DND-41 (cell line): ENCODE results near the gene SS18.

Experiments
- ATAC-seq: fragments of 200-7000 bp; cut with Tn5 transposase; 3 replicates; pipeline ENCODE4 v1.9.1; 2021; ENCODE audit warnings: low read depth; ENCODE audit not compliant: insufficient read depth
- DNase-seq: peaks from one replicate; pipeline ENCODE4 v3.0.0-alpha.2; 2020
- H2AFZ ChIP-seq: 2 replicates; pipeline ENCODE4 v1.6.0; 2012; ENCODE audit warnings: low read depth, low read length
- H3K27ac ChIP-seq: 2 replicates; pipeline ENCODE4 v1.5.1; 2012; ENCODE audit warnings: low read length, inconsistent platforms
- H3K27me3 ChIP-seq: fragments of 200-600 bp; sonication (generic); 2 replicates; pipeline ENCODE4 v1.6.0; 2012; ENCODE audit warnings: low read length, mild to moderate bottlenecking, inconsistent platforms; ENCODE audit not compliant: insufficient read depth, poor library complexity
- H3K36me3 ChIP-seq: 2 replicates; pipeline ENCODE4 v1.5.1; 2012; ENCODE audit warnings: low read length, inconsistent platforms; ENCODE audit not compliant: insufficient read depth
- H3K4me1 ChIP-seq: 2 replicates; pipeline ENCODE4 v1.5.1; 2012; ENCODE audit warnings: mild to moderate bottlenecking, low read length; ENCODE audit not compliant: insufficient read depth
- H3K4me2 ChIP-seq: 2 replicates; pipeline ENCODE4 v1.6.0; 2012; ENCODE audit warnings: mild to moderate bottlenecking, moderate library complexity, low read length, inconsistent platforms; ENCODE audit not compliant: insufficient read depth
- H3K4me3 ChIP-seq, 2 experiments: fragments of 200-600 bp in 1 of 2; shearing (Covaris generic) in 1 of 2; 2 replicates each; pipeline ENCODE4 v1.5.1; 2012 to 2016; ENCODE audit warnings: inconsistent platforms in 2 of 2, low read length in 2 of 2, mild to moderate bottlenecking in 2 of 2, low read depth in 1 of 2, moderate library complexity in 1 of 2
- H3K79me2 ChIP-seq: 2 replicates; pipeline ENCODE4 v1.6.0; 2012; ENCODE audit warnings: low read length, inconsistent platforms; ENCODE audit not compliant: insufficient read depth
- H3K9ac ChIP-seq: 2 replicates; pipeline ENCODE4 v1.6.0; 2012; ENCODE audit warnings: low read depth, mild to moderate bottlenecking, inconsistent platforms, low read length, moderate library complexity
- H3K9me3 ChIP-seq: 2 replicates; pipeline ENCODE4 v1.5.1; 2012; ENCODE audit warnings: low read length, moderate library complexity, mild to moderate bottlenecking, inconsistent platforms; ENCODE audit not compliant: insufficient read depth, severe bottlenecking
- H4K20me1 ChIP-seq: 2 replicates; pipeline ENCODE4 v1.6.0; 2012; ENCODE audit warnings: low read length; ENCODE audit not compliant: insufficient read depth
- EZH2 ChIP-seq: IDR thresholded peaks from 3 replicates; pipeline ENCODE4 v1.6.1; 2012; ENCODE audit warnings: borderline replicate concordance, low read depth, mild to moderate bottlenecking, moderate library complexity, low read length, inconsistent platforms; ENCODE audit not compliant: severe bottlenecking
- TF ChIP-seq, protein P1 (sequence below): IDR thresholded peaks from 2 replicates; pipeline ENCODE4 v1.5.1; 2012; ENCODE audit warnings: borderline replicate concordance, low read length, moderate library complexity, mild to moderate bottlenecking; ENCODE audit not compliant: poor library complexity, severe bottlenecking; ENCODE audit errors: extremely low read depth

Gene SS18

DNA sequence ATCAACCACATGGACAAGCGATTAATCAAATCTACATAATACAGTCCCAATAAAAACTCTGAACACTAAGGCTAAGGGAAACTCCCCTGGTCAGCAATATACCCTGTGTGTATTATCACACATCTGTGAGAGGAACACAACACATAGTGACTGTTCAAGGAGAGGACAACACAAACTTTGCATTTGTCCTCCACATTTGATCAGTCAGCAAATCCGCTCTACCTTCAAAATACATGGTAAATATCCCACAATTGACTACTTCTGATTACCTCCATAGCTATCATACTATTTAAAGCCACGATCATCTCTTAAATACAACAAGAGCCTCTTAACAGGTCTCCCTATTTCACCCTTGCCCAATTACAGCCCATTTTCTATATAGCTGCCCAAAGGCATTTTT is 45.6 kb downstream of the SS18 start:
- no peak for TF ChIP-seq EZH2
- TF ChIP-seq, protein P1, sequence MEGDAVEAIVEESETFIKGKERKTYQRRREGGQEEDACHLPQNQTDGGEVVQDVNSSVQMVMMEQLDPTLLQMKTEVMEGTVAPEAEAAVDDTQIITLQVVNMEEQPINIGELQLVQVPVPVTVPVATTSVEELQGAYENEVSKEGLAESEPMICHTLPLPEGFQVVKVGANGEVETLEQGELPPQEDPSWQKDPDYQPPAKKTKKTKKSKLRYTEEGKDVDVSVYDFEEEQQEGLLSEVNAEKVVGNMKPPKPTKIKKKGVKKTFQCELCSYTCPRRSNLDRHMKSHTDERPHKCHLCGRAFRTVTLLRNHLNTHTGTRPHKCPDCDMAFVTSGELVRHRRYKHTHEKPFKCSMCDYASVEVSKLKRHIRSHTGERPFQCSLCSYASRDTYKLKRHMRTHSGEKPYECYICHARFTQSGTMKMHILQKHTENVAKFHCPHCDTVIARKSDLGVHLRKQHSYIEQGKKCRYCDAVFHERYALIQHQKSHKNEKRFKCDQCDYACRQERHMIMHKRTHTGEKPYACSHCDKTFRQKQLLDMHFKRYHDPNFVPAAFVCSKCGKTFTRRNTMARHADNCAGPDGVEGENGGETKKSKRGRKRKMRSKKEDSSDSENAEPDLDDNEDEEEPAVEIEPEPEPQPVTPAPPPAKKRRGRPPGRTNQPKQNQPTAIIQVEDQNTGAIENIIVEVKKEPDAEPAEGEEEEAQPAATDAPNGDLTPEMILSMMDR: no peak
- no peaks in the 10 kb centered on the region for H3K27me3 ChIP-seq
- no peak overlapping the region for H3K4me3 ChIP-seq
- peaks cover 10% of the 10 kb centered on the region; the same call in 1 of the 2 replicates for H3K79me2 ChIP-seq
- ATAC-seq: no peak
- no peak overlapping the region for H3K4me2 ChIP-seq
- H3K36me3 ChIP-seq: peaks cover 28% of the 10 kb centered on the region
- no peaks in the 10 kb centered on the region for H3K4me1 ChIP-seq
- H3K9me3 ChIP-seq: no peaks in the 10 kb centered on the region
- no peak overlapping the region for H3K27ac ChIP-seq
- H3K9ac ChIP-seq: no peak overlapping the region
- H4K20me1 ChIP-seq: peaks cover 2% of the 10 kb centered on the region; the same call in 1 of the 2 replicates
- no peak overlapping the region for H2AFZ ChIP-seq
- DNase-seq: no peak

DNA sequence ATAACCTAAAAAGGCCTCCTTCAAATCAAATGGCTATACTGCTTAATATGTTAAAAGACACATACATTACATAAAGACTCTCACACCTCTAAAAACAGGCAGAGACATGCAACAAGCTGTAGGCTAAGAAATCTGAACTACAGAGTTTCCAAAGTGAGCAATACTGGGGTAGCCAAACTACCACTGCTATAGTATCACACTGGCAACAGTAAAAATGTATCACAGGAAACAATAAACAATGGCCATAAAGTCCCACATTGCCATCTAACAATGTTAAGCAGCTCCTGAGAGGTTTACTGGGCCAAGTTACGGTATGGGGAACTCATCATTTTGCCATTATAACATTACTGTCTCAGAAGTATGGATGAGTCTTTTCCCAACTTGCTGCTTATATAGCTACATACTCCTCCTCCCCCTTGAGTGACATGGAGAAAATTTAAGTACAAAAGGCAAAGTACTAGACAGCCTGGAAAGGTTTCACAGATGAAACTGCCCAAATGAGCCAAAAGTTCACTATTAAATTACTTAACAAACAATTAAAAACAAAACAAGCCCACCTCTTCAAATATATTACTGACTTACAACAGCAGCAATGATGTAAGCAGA is 50.3 kb downstream of the SS18 start:
- H3K4me3 ChIP-seq: no peak overlapping the region
- TF ChIP-seq, protein P1: no peak
- no peak for TF ChIP-seq EZH2
- ATAC-seq (no peak), DNase-seq (no peak)
- H3K4me1 ChIP-seq: no peaks in the 10 kb centered on the region
- H2AFZ ChIP-seq: no peak overlapping the region
- H3K9ac ChIP-seq: no peak overlapping the region
- H3K27me3 ChIP-seq: no peaks in the 10 kb centered on the region
- H3K4me2 ChIP-seq: no peak overlapping the region
- peaks cover 35% of the 10 kb centered on the region for H3K36me3 ChIP-seq
- H3K27ac ChIP-seq: no peak overlapping the region
- peaks cover 2% of the 10 kb centered on the region; the same call in 1 of the 2 replicates for H4K20me1 ChIP-seq
- H3K9me3 ChIP-seq: no peaks in the 10 kb centered on the region
- H3K79me2 ChIP-seq: peaks cover 8% of the 10 kb centered on the region; the same call in 1 of the 2 replicates

DNA sequence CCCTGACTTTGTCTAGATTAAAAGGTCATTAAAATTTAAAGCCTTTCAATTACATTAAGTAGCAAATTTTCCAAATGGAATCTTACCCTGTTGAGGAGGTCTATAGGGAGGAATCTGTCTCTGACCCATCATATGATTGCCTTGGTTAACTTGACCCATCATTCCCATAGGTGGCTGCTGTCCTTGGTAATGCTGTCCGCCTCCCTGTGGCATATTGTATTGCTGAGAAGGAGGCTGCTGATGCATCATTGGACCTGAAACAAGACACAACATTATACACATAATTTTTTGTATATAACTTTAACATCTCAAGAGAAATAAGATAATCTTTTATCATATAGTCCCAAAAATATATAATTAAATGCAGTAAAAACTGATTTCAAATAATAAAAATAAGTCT is 51.2 kb downstream of the SS18 start:
- Histone ChIP-seq H3K36me3 (peaks cover 44% of the 10 kb centered on the region), H3K27ac (no peak overlapping the region), H4K20me1 (peaks cover 2% of the 10 kb centered on the region; the same call in 1 of the 2 replicates), H2AFZ (no peak overlapping the region), H3K4me1 (no peaks in the 10 kb centered on the region), H3K4me2 (no peak overlapping the region), H3K27me3 (no peaks in the 10 kb centered on the region), H3K79me2 (0 out of 2 replicates have a peak, but pooled peaks cover 3% of the 10 kb centered on the region), H3K9me3 (no peaks in the 10 kb centered on the region), H3K9ac (no peak overlapping the region), H3K4me3 (no peak overlapping the region)
- no peak for DNase-seq
- TF ChIP-seq, protein P1: no peak
- no peak for TF ChIP-seq EZH2
- ATAC-seq: no peak
